ENCODE measurements around the gene DHX36. TPM values are rescaled to one million over a fixed set of nuclear protein-coding genes. Genes with fewer than 3 reads are reported as not detected.

DHX36 gene
- total RNA-seq, 1 experiment from 2014 or later: 54.6 TPM

GRCh38 chr3:154250291-154250690 lies 74.0 kb downstream of the DHX36 start:
- no peaks in the 10 kb centered on the region for H3K4me1 ChIP-seq
- H3K27ac ChIP-seq: no peak overlapping the region
- H3K4me3 ChIP-seq: no peak overlapping the region
- no peaks in the 10 kb centered on the region for H3K9me3 ChIP-seq (replicated peaks)
- no peaks in the 10 kb centered on the region for H3K27me3 ChIP-seq
- H3K36me3 ChIP-seq: peaks cover 4% of the 10 kb centered on the region
- no peak for DNase-seq

- Histone ChIP-seq H3K4me1 (no peaks in the 10 kb centered on the region), H3K4me3 (no peak overlapping the region), H3K36me3 (no peaks in the 10 kb centered on the region), H3K9me3 (replicated peaks) (no peaks in the 10 kb centered on the region), H3K27me3 (no peaks in the 10 kb centered on the region), H3K27ac (peak overlapping the region; percentile 28; the same call in 1 of the 2 replicates)
- DNase-seq: peak; percentile 19 to 49
Observed at GRCh38 chr3:154247806-154248415, 76.4 kb downstream of the DHX36 start.

- Histone ChIP-seq H3K36me3 (peaks cover 6% of the 10 kb centered on the region; the same call in 1 of the 2 replicates), H3K9me3 (replicated peaks) (no peaks in the 10 kb centered on the region), H3K27ac (no peak overlapping the region), H3K4me3 (no peak overlapping the region), H3K4me1 (no peaks in the 10 kb centered on the region), H3K27me3 (no peaks in the 10 kb centered on the region)
- DNase-seq: no peak
Observed at GRCh38 chr3:154244644-154245043, 79.6 kb downstream of the DHX36 start.

GRCh38 chr3:154243353-154243752 lies 80.9 kb downstream of the DHX36 start:
- no peak for DNase-seq
- Histone ChIP-seq H3K4me3 (no peak overlapping the region), H3K27me3 (no peaks in the 10 kb centered on the region), H3K9me3 (replicated peaks) (no peaks in the 10 kb centered on the region), H3K4me1 (peaks cover 2% of the 10 kb centered on the region; the same call in 1 of the 2 replicates), H3K36me3 (peaks cover 6% of the 10 kb centered on the region; the same call in 1 of the 2 replicates), H3K27ac (no peak overlapping the region)

- DNase-seq: no peak
- H3K36me3 ChIP-seq: peaks cover 6% of the 10 kb centered on the region; the same call in 1 of the 2 replicates
- no peak overlapping the region for H3K4me3 ChIP-seq
- peaks cover 2% of the 10 kb centered on the region; the same call in 1 of the 2 replicates for H3K4me1 ChIP-seq
- H3K27ac ChIP-seq: no peak overlapping the region
- no peaks in the 10 kb centered on the region for H3K27me3 ChIP-seq
- H3K9me3 ChIP-seq (replicated peaks): no peaks in the 10 kb centered on the region
Observed at GRCh38 chr3:154242766-154243165, 81.5 kb downstream of the DHX36 start.

- H3K9me3 ChIP-seq (replicated peaks): no peaks in the 10 kb centered on the region
- H3K27me3 ChIP-seq: no peaks in the 10 kb centered on the region
- H3K4me3 ChIP-seq: no peak overlapping the region
- peaks cover 6% of the 10 kb centered on the region; the same call in 1 of the 2 replicates for H3K36me3 ChIP-seq
- H3K27ac ChIP-seq: no peak overlapping the region
- peaks cover 2% of the 10 kb centered on the region; the same call in 1 of the 2 replicates for H3K4me1 ChIP-seq
- DNase-seq: no peak
Observed at GRCh38 chr3:154241496-154241895, 82.8 kb downstream of the DHX36 start.

- Histone ChIP-seq H3K27ac (no peak overlapping the region; the same call in 1 of the 2 replicates), H3K4me1 (peaks cover 2% of the 10 kb centered on the region; the same call in 1 of the 2 replicates), H3K27me3 (no peaks in the 10 kb centered on the region), H3K36me3 (peaks cover 6% of the 10 kb centered on the region; the same call in 1 of the 2 replicates), H3K4me3 (no peak overlapping the region), H3K9me3 (replicated peaks) (no peaks in the 10 kb centered on the region)
- DNase-seq: no peak
Observed at GRCh38 chr3:154240235-154240634, 84.1 kb downstream of the DHX36 start.

GRCh38 chr3:154236331-154236730 lies 88.0 kb downstream of the DHX36 start:
- Histone ChIP-seq H3K4me3 (no peak overlapping the region), H3K27ac (no peak overlapping the region), H3K9me3 (replicated peaks) (no peaks in the 10 kb centered on the region), H3K27me3 (no peaks in the 10 kb centered on the region), H3K4me1 (peaks cover 2% of the 10 kb centered on the region; the same call in 1 of the 2 replicates), H3K36me3 (peaks cover 5% of the 10 kb centered on the region; the same call in 1 of the 2 replicates)
- no peak for DNase-seq

GRCh38 chr3:154235330-154235729 lies 89.0 kb downstream of the DHX36 start:
- H3K4me3 ChIP-seq: no peak overlapping the region
- no peak overlapping the region for H3K27ac ChIP-seq
- no peaks in the 10 kb centered on the region for H3K27me3 ChIP-seq
- H3K36me3 ChIP-seq: no peaks in the 10 kb centered on the region; the same call in 1 of the 2 replicates
- no peaks in the 10 kb centered on the region for H3K9me3 ChIP-seq (replicated peaks)
- H3K4me1 ChIP-seq: peaks cover 2% of the 10 kb centered on the region; the same call in 1 of the 2 replicates
- no peak for DNase-seq

- H3K27me3 ChIP-seq: no peaks in the 10 kb centered on the region
- no peaks in the 10 kb centered on the region for H3K9me3 ChIP-seq (replicated peaks)
- H3K4me1 ChIP-seq: no peaks in the 10 kb centered on the region
- 0 out of 2 replicates have a peak, but pooled peaks cover 3% of the 10 kb centered on the region for H3K36me3 ChIP-seq
- no peak overlapping the region for H3K27ac ChIP-seq
- no peak for DNase-seq
- no peak overlapping the region for H3K4me3 ChIP-seq
Observed at GRCh38 chr3:154229217-154229590, 95.1 kb downstream of the DHX36 start.

- no peak for DNase-seq
Observed at GRCh38 chr3:154228561-154229216, 95.6 kb downstream of the DHX36 start.

GRCh38 chr3:154227531-154227930 lies 96.8 kb downstream of the DHX36 start:
- Histone ChIP-seq H3K4me3 (no peak overlapping the region), H3K27me3 (no peaks in the 10 kb centered on the region), H3K27ac (no peak overlapping the region), H3K36me3 (0 out of 2 replicates have a peak, but pooled peaks cover 3% of the 10 kb centered on the region), H3K9me3 (replicated peaks) (no peaks in the 10 kb centered on the region), H3K4me1 (no peaks in the 10 kb centered on the region)
- no peak for DNase-seq

More at GRCh38 chr3:154228561-154229216, 95.6 kb downstream of the DHX36 start:
- Histone ChIP-seq H3K4me1 (no peaks in the 10 kb centered on the region), H3K27ac (no peak overlapping the region), H3K27me3 (no peaks in the 10 kb centered on the region), H3K4me3 (no peak overlapping the region), H3K36me3 (0 out of 2 replicates have a peak, but pooled peaks cover 3% of the 10 kb centered on the region), H3K9me3 (replicated peaks) (no peaks in the 10 kb centered on the region)

- H3K4me3 ChIP-seq: no peak overlapping the region
- H3K36me3 ChIP-seq: 0 out of 2 replicates have a peak, but pooled peaks cover 3% of the 10 kb centered on the region
- H3K9me3 ChIP-seq (replicated peaks): no peaks in the 10 kb centered on the region
- H3K4me1 ChIP-seq: no peaks in the 10 kb centered on the region
- DNase-seq: no peak
- no peak overlapping the region for H3K27ac ChIP-seq
- no peaks in the 10 kb centered on the region for H3K27me3 ChIP-seq
Observed at GRCh38 chr3:154225536-154225935, 98.8 kb downstream of the DHX36 start.

GRCh38 chr3:154224866-154225265 lies 99.4 kb downstream of the DHX36 start:
- no peaks in the 10 kb centered on the region for H3K4me1 ChIP-seq
- DNase-seq: no peak
- H3K27ac ChIP-seq: no peak overlapping the region
- H3K9me3 ChIP-seq (replicated peaks): no peaks in the 10 kb centered on the region
- H3K27me3 ChIP-seq: no peaks in the 10 kb centered on the region
- 0 out of 2 replicates have a peak, but pooled peaks cover 3% of the 10 kb centered on the region for H3K36me3 ChIP-seq
- no peak overlapping the region for H3K4me3 ChIP-seq

- Histone ChIP-seq H3K27me3 (no peaks in the 10 kb centered on the region), H3K27ac (no peak overlapping the region), H3K4me1 (no peaks in the 10 kb centered on the region), H3K9me3 (replicated peaks) (no peaks in the 10 kb centered on the region), H3K4me3 (no peak overlapping the region), H3K36me3 (0 out of 2 replicates have a peak, but pooled peaks cover 3% of the 10 kb centered on the region)
- no peak for DNase-seq
Observed at GRCh38 chr3:154224366-154224765, 99.9 kb downstream of the DHX36 start.
